ENCODE data around the gene CACYBP.
"Not testable (repeated sequence)": the region's sequence is repeated elsewhere in the genome, so short reads cannot be mapped to it uniquely, and the experiment has no call there.

Gene CACYBP

GRCh38 chr1:175042650-175043049 lies 42.9 kb downstream of the CACYBP start:
- Histone ChIP-seq H3K27ac (no peak overlapping the region), H3K36me3 (no peaks in the 10 kb centered on the region), H3K4me3 (no peak overlapping the region), H3K9me3 (no peaks in the 10 kb centered on the region), H3K27me3 (peaks cover 0 to 8% of the 10 kb centered on the region in 2 donors), H3K4me1 (no peaks in the 10 kb centered on the region)
- intact Hi-C loops (cut with DNase I; ENCODE audit: low total_unique reads) = no loop called here
- DNase-seq = no peak
- TF ChIP-seq CTCF (IDR thresholded peaks at IDR 0.05) = no peak

- Histone ChIP-seq H3K27ac (no peak overlapping the region), H3K27me3 (peaks cover 0 to 8% of the 10 kb centered on the region in 2 donors), H3K4me3 (no peak overlapping the region), H3K9me3 (no peaks in the 10 kb centered on the region), H3K36me3 (no peaks in the 10 kb centered on the region), H3K4me1 (no peaks in the 10 kb centered on the region)
- TF ChIP-seq CTCF (IDR thresholded peaks at IDR 0.05) = no peak
- intact Hi-C loops (cut with DNase I; ENCODE audit: low total_unique reads) = no loop called here
- no peak for DNase-seq
Observed at GRCh38 chr1:175043824-175044223, 44.1 kb downstream of the CACYBP start.

GRCh38 chr1:175044591-175044990 lies 44.8 kb downstream of the CACYBP start:
- H3K27me3 ChIP-seq; H3K4me1 ChIP-seq; H3K4me3 ChIP-seq; intact Hi-C loops (cut with DNase I; ENCODE audit: low total_unique reads); H3K27ac ChIP-seq; H3K36me3 ChIP-seq; H3K9me3 ChIP-seq; DNase-seq: not testable (repeated sequence)

GRCh38 chr1:175045097-175045496 lies 45.4 kb downstream of the CACYBP start:
- TF ChIP-seq CTCF (IDR thresholded peaks at IDR 0.05) = no peak
- H3K4me3 ChIP-seq = no peak overlapping the region
- H3K4me1 ChIP-seq = no peaks in the 10 kb centered on the region
- intact Hi-C loops (cut with DNase I; ENCODE audit: low total_unique reads) = no loop called here
- H3K27ac ChIP-seq = no peak overlapping the region
- H3K9me3 ChIP-seq = no peaks in the 10 kb centered on the region
- no peak for DNase-seq
- H3K36me3 ChIP-seq = no peaks in the 10 kb centered on the region
- H3K27me3 ChIP-seq = peaks cover 0 to 10% of the 10 kb centered on the region in 2 donors

- Histone ChIP-seq H3K27ac (no peak overlapping the region), H3K27me3 (peaks cover 0 to 10% of the 10 kb centered on the region in 2 donors), H3K36me3 (no peaks in the 10 kb centered on the region), H3K4me1 (no peaks in the 10 kb centered on the region), H3K9me3 (no peaks in the 10 kb centered on the region), H3K4me3 (no peak overlapping the region)
- no peak for DNase-seq
- intact Hi-C loops (cut with DNase I; ENCODE audit: low total_unique reads) = no loop called here
- TF ChIP-seq CTCF (IDR thresholded peaks at IDR 0.05) = no peak
Observed at GRCh38 chr1:175045519-175045918, 45.8 kb downstream of the CACYBP start.

- no peak for DNase-seq
- no peak overlapping the region for H3K27ac ChIP-seq
- TF ChIP-seq CTCF (IDR thresholded peaks at IDR 0.05) = no peak
- no peaks in the 10 kb centered on the region for H3K9me3 ChIP-seq
- H3K27me3 ChIP-seq = peaks cover 0 to 5% of the 10 kb centered on the region in 2 donors
- H3K36me3 ChIP-seq = no peaks in the 10 kb centered on the region
- H3K4me3 ChIP-seq = no peak overlapping the region
- H3K4me1 ChIP-seq = no peaks in the 10 kb centered on the region
- intact Hi-C loops (cut with DNase I; ENCODE audit: low total_unique reads) = no loop called here
Observed at GRCh38 chr1:175050992-175051391, 51.2 kb downstream of the CACYBP start.

All from tibial artery (tissue), 4 donors.